Measurements from ENCODE around the gene DDB1. TPM values are rescaled to one million over a fixed set of nuclear protein-coding genes. Genes with fewer than 3 reads are reported as not detected.

Gene DDB1
- total RNA-seq, 1 experiment from 2014 or later = 172 TPM

DNA sequence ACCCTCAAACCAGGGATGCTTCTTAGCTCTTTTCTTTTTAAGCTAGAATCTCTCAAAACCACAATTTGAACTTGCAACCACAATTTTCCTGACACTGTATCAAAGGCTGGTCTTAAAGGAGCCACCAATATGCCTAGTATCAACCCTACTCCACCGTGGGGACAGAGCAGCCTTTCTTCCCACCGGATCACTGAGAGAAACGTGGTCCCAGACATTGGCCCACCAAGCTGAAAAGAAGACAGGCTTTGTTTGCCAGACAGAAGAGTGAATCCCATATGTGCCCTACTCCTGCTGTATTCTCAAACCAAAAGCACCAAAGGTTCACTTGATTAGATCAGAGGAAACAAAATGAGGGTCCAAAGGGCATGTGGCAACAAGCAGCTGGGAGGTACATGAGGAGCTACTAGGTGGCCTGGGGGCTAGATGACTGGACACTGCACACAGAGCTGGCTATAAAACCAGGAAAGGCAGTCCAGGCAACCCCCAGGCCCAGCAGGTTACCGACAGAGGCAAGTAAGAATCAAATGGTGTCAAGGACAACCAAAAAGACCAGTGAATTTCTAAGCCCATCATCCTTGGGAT is 34.2 kb downstream of the DDB1 start:
- DNase-seq (ENCODE audit: unreplicated experiment) = no peak
- no peak overlapping the region for H3K4me3 Mint-ChIP-seq (ENCODE audit: unreplicated experiment)

DNA sequence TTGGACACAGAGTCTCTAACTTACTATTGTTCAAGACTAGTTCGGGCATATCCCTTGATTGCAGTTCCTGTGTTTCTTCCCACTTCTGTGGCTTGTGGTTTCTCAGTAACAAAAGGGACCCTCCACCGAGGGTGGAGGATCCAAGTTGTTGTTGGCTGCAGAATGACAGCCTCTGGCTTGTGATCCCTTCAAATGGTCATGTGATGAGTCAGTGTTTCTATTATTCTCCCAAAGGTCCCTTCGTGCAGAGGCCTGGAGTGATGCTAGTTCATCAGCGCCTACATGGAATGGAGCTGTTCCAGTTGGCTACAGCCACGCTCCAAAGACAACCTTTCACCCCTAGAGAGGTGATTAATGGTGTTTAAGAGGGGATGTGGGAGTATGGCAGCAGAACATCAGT is 35.2 kb downstream of the DDB1 start:
- POLR2A ChIA-PET = interaction anchor here (0.6 to 4.4 kb wide), 15 partner anchors 10 to 145 kb away, joined by 3 to 27 read pairs (median 5); partner anchors contain the start of genes CYB561A3, DDB1, TKFC and TMEM138
- Mint-ChIP-seq H3K4me1 (ENCODE audit: insufficient read depth, unreplicated experiment) (peaks cover 28% of the 10 kb centered on the region), H3K27ac (ENCODE audit: low read depth, unreplicated experiment) (peak overlapping the region; percentile 91), H3K27me3 (ENCODE audit: insufficient read depth, unreplicated experiment) (peaks cover 13% of the 10 kb centered on the region), H3K9me3 (ENCODE audit: unreplicated experiment) (no peaks in the 10 kb centered on the region), H3K4me3 (ENCODE audit: unreplicated experiment) (peak overlapping the region; percentile 35), H3K36me3 (ENCODE audit: insufficient read depth, unreplicated experiment) (peaks cover 15% of the 10 kb centered on the region)
- CTCF ChIA-PET = interaction anchor here (0.6 to 3.3 kb wide), 3 partner anchors 10 to 43 kb away, joined by 3 to 28 read pairs (median 7); no protein-coding TSS in a partner anchor
- intact Hi-C loops (cut with micrococcal nuclease) = loop anchor here (1.0 kb wide), 1 partner anchor 43 kb away; no protein-coding TSS in a partner anchor
- BruUV-seq (replicated peaks) = no TSS peak
- peak; percentile 96 for DNase-seq (ENCODE audit: unreplicated experiment)
- TF ChIP-seq, protein P1, sequence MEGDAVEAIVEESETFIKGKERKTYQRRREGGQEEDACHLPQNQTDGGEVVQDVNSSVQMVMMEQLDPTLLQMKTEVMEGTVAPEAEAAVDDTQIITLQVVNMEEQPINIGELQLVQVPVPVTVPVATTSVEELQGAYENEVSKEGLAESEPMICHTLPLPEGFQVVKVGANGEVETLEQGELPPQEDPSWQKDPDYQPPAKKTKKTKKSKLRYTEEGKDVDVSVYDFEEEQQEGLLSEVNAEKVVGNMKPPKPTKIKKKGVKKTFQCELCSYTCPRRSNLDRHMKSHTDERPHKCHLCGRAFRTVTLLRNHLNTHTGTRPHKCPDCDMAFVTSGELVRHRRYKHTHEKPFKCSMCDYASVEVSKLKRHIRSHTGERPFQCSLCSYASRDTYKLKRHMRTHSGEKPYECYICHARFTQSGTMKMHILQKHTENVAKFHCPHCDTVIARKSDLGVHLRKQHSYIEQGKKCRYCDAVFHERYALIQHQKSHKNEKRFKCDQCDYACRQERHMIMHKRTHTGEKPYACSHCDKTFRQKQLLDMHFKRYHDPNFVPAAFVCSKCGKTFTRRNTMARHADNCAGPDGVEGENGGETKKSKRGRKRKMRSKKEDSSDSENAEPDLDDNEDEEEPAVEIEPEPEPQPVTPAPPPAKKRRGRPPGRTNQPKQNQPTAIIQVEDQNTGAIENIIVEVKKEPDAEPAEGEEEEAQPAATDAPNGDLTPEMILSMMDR (IDR thresholded peaks at IDR 0.05; ENCODE audit: unreplicated experiment) = no peak

More for the DNA sequence above, 34.2 kb downstream of the DDB1 start:
- Mint-ChIP-seq H3K27me3 (ENCODE audit: insufficient read depth, unreplicated experiment) (peaks cover 3% of the 10 kb centered on the region), H3K9me3 (ENCODE audit: unreplicated experiment) (no peaks in the 10 kb centered on the region), H3K27ac (ENCODE audit: low read depth, unreplicated experiment) (peak overlapping the region; percentile 91), H3K36me3 (ENCODE audit: insufficient read depth, unreplicated experiment) (peaks cover 15% of the 10 kb centered on the region), H3K4me1 (ENCODE audit: insufficient read depth, unreplicated experiment) (peaks cover 28% of the 10 kb centered on the region)
- intact Hi-C loops (cut with micrococcal nuclease) = no loop called here
- POLR2A ChIA-PET = interaction anchor here (0.7 to 4.4 kb wide), 12 partner anchors 9 to 63 kb away, joined by 3 to 27 read pairs (median 5); partner anchors contain the start of genes CYB561A3, DDB1, TKFC and TMEM138
- CTCF ChIA-PET = interaction anchor here (0.6 to 3.3 kb wide), 5 partner anchors 27 to 141 kb away, joined by 3 to 28 read pairs (median 4); no protein-coding TSS in a partner anchor
- TF ChIP-seq, protein P1 (IDR thresholded peaks at IDR 0.05; ENCODE audit: unreplicated experiment) = no peak
- BruUV-seq (replicated peaks) = no TSS peak

DNA sequence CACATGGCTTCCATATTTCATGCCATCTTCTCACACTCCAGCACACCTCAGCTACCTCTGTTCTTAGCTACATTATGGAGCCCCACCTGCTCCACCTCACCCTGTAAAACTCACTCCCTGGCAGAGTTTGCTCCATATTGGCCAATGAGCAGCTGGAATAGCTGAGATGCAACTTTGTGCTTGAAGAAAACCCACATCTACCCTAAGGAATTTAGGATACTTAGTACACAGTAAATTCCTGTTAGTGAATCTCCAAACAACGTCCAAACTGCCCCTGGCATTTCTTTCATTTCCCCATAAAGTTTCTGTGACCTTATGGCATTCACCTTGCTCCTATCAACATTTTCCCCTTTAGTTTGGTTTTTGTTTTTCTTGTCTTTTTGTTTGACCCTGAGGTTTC is 35.6 kb downstream of the DDB1 start:
- Mint-ChIP-seq H3K27ac (ENCODE audit: low read depth, unreplicated experiment) (peak overlapping the region; percentile 91), H3K9me3 (ENCODE audit: unreplicated experiment) (no peaks in the 10 kb centered on the region), H3K27me3 (ENCODE audit: insufficient read depth, unreplicated experiment) (peaks cover 17% of the 10 kb centered on the region), H3K4me1 (ENCODE audit: insufficient read depth, unreplicated experiment) (peaks cover 28% of the 10 kb centered on the region), H3K4me3 (ENCODE audit: unreplicated experiment) (peak overlapping the region; percentile 35), H3K36me3 (ENCODE audit: insufficient read depth, unreplicated experiment) (peaks cover 15% of the 10 kb centered on the region)
- intact Hi-C loops (cut with micrococcal nuclease) = loop anchor here (1.0 kb wide), 1 partner anchor 43 kb away; no protein-coding TSS in a partner anchor
- no peak for DNase-seq (ENCODE audit: unreplicated experiment)
- BruUV-seq (replicated peaks) = TSS peak; percentile 14
- POLR2A ChIA-PET = interaction anchor here (0.7 to 4.4 kb wide), 14 partner anchors 10 to 145 kb away, joined by 3 to 27 read pairs (median 6); partner anchors contain the start of genes CYB561A3, DDB1, TKFC and TMEM138
- CTCF ChIA-PET = interaction anchor here (1.4 to 3.3 kb wide), 2 partner anchors 39 to 43 kb away, joined by 7 to 28 read pairs; no protein-coding TSS in a partner anchor
- TF ChIP-seq, protein P1 (IDR thresholded peaks at IDR 0.05; ENCODE audit: unreplicated experiment) = no peak

DNA sequence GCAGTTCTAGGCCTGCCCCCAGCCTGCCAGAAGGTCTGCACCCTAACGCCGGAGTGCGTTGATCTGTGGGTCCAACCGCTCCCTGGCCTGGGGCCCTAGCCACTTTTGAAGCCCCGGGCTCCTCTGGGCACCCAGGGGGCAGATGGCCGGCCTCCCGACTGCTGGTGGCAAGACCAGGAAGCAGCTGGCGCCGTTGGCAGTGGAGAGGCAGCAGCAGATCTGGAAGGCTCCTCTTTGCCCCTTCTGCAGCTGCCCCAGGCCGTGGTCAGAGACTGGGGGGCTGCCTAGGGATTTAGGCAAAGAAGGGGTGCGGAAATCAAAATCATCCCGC is 37.3 kb downstream of the DDB1 start:
- CTCF ChIA-PET = interaction anchor here (1.0 kb wide), 1 partner anchor 41 kb away, joined by 3 read pairs; no protein-coding TSS in a partner anchor

More for the DNA sequence above, 37.3 kb downstream of the DDB1 start:
- intact Hi-C loops (cut with micrococcal nuclease) = no loop called here
- peaks cover 21% of the 10 kb centered on the region for H3K36me3 Mint-ChIP-seq (ENCODE audit: insufficient read depth, unreplicated experiment)
- no peak overlapping the region for H3K4me3 Mint-ChIP-seq (ENCODE audit: unreplicated experiment)
- POLR2A ChIA-PET = interaction anchor here (0.9 to 4.4 kb wide), 2 partner anchors 12 to 16 kb away, joined by 3 to 24 read pairs; no protein-coding TSS in a partner anchor
- TF ChIP-seq, protein P1 (IDR thresholded peaks at IDR 0.05; ENCODE audit: unreplicated experiment) = no peak
- peaks cover 24% of the 10 kb centered on the region for H3K27me3 Mint-ChIP-seq (ENCODE audit: insufficient read depth, unreplicated experiment)
- peaks cover 28% of the 10 kb centered on the region for H3K4me1 Mint-ChIP-seq (ENCODE audit: insufficient read depth, unreplicated experiment)
- BruUV-seq (replicated peaks) = no TSS peak
- H3K9me3 Mint-ChIP-seq (ENCODE audit: unreplicated experiment) = no peaks in the 10 kb centered on the region
- H3K27ac Mint-ChIP-seq (ENCODE audit: low read depth, unreplicated experiment) = no peak overlapping the region
- DNase-seq (ENCODE audit: unreplicated experiment) = no peak
